GM18517 (cell line): Measurements from ENCODE around the gene GALK2.
"Not testable (repeated sequence)": the region's sequence is repeated elsewhere in the genome, so short reads cannot be mapped to it uniquely, and the experiment has no call there.

Experiments used
- ATAC-seq: cut with Tn5 transposase; IDR thresholded peaks from one replicate; pipeline ENCODE4 v1.9.1; 2021; ENCODE audit warnings: mild to moderate bottlenecking, moderate library complexity; ENCODE audit not compliant: unreplicated experiment

GALK2 gene

GRCh38 chr15:49163678-49164077 lies 6.4 kb upstream of the GALK2 start:
- no peak for ATAC-seq

- no peak for ATAC-seq
Measured at GRCh38 chr15:49164865-49165264, 5.2 kb upstream of the GALK2 start.

GRCh38 chr15:49168016-49168415 lies 2.0 kb upstream of the GALK2 start:
- ATAC-seq: no peak

- no peak for ATAC-seq
Measured at GRCh38 chr15:49171790-49172189, 1.7 kb downstream of the GALK2 start.

- no peak for ATAC-seq
Measured at GRCh38 chr15:49174902-49175301, 4.9 kb downstream of the GALK2 start.

- ATAC-seq: not testable (repeated sequence)
Measured at GRCh38 chr15:49175582-49176397, 5.7 kb downstream of the GALK2 start.

GRCh38 chr15:49178497-49178896 lies 8.4 kb downstream of the GALK2 start:
- ATAC-seq: no peak

GRCh38 chr15:49179433-49180190 lies 9.6 kb downstream of the GALK2 start:
- no peak for ATAC-seq

GRCh38 chr15:49182128-49182527 lies 12.1 kb downstream of the GALK2 start:
- no peak for ATAC-seq

GRCh38 chr15:49183741-49184140 lies 13.7 kb downstream of the GALK2 start:
- ATAC-seq: not testable (repeated sequence)

GRCh38 chr15:49185473-49185872 lies 15.4 kb downstream of the GALK2 start:
- peak; percentile 85 for ATAC-seq

- ATAC-seq: no peak
Measured at GRCh38 chr15:49187549-49188245, 17.6 kb downstream of the GALK2 start.

GRCh38 chr15:49188933-49189332 lies 18.9 kb downstream of the GALK2 start:
- no peak for ATAC-seq

GRCh38 chr15:49189631-49190030 lies 19.6 kb downstream of the GALK2 start:
- ATAC-seq: no peak

- ATAC-seq: no peak
Measured at GRCh38 chr15:49190586-49190985, 20.5 kb downstream of the GALK2 start.

GRCh38 chr15:49191892-49192291 lies 21.8 kb downstream of the GALK2 start:
- ATAC-seq: no peak

- no peak for ATAC-seq
Measured at GRCh38 chr15:49196856-49197255, 26.8 kb downstream of the GALK2 start.

- no peak for ATAC-seq
Measured at GRCh38 chr15:49199666-49200065, 29.6 kb downstream of the GALK2 start.

- ATAC-seq: no peak
Measured at GRCh38 chr15:49200347-49200746, 30.3 kb downstream of the GALK2 start.

GRCh38 chr15:49208102-49208501 lies 38.1 kb downstream of the GALK2 start:
- ATAC-seq: not testable (repeated sequence)

- ATAC-seq: no peak
Measured at GRCh38 chr15:49212897-49213296, 42.9 kb downstream of the GALK2 start.
